ENCODE data around the gene ZBTB7C. TPM values are rescaled to one million over a fixed set of nuclear protein-coding genes. Genes with fewer than 3 reads are reported as not detected.

Gene ZBTB7C
- total RNA-seq, 1 donor from 2014 or later: under 0.01 TPM

DNA sequence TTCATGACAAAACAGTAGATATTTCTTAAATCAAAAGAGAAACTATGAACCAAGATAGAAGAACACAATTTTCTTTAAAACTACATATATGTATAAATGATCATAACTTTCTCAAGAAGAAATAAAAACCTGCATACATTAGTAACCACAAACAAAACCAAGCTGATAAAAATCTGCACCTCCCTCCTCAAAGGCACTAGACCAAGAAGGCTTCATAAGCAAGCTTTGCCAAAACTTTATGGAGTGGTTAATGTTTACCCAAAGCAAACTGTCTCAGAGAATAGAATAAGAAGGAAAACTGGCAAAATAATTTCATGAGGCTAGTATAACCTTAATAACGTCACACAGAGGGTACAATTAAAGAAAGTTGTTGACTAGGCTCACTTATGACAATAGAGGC lies 138.3 kb downstream of the ZBTB7C start:
- no peaks in the 10 kb centered on the region for H3K27me3 ChIP-seq (ENCODE audit: control insufficient read depth, insufficient read depth, low read length)
- no peak for DNase-seq (ENCODE audit: low read depth)
- TF ChIP-seq, protein P1, sequence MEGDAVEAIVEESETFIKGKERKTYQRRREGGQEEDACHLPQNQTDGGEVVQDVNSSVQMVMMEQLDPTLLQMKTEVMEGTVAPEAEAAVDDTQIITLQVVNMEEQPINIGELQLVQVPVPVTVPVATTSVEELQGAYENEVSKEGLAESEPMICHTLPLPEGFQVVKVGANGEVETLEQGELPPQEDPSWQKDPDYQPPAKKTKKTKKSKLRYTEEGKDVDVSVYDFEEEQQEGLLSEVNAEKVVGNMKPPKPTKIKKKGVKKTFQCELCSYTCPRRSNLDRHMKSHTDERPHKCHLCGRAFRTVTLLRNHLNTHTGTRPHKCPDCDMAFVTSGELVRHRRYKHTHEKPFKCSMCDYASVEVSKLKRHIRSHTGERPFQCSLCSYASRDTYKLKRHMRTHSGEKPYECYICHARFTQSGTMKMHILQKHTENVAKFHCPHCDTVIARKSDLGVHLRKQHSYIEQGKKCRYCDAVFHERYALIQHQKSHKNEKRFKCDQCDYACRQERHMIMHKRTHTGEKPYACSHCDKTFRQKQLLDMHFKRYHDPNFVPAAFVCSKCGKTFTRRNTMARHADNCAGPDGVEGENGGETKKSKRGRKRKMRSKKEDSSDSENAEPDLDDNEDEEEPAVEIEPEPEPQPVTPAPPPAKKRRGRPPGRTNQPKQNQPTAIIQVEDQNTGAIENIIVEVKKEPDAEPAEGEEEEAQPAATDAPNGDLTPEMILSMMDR (IDR thresholded peaks at IDR 0.05; ENCODE audit: insufficient read depth, low read length, severe bottlenecking): no peak
- no peak for FAIRE-seq
- no peaks in the 10 kb centered on the region for H3K36me3 ChIP-seq (ENCODE audit: control insufficient read depth, insufficient read depth, low read length)
- H3K4me3 ChIP-seq (ENCODE audit: low read depth, low read length): no peak overlapping the region

DNA sequence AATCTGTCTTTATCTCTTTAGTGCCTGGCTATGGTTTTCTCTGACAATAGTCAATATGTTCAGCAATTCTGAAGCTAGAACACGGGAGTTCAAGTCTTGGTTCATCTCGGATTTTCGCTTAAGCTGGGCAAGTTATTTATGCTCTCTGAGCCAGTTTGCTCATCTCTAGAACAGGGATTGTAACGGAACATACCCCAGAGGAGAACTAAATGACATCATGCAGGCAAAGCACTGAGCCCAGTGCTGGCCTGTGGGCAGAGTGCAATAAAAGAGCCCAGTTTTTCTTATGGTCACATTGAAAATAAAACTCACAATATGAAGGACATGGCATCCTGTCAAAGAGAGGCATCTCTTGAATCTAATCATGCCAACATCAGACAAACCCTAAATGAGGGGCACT lies 143.9 kb downstream of the ZBTB7C start:
- no peak for DNase-seq (ENCODE audit: low read depth)

DNA sequence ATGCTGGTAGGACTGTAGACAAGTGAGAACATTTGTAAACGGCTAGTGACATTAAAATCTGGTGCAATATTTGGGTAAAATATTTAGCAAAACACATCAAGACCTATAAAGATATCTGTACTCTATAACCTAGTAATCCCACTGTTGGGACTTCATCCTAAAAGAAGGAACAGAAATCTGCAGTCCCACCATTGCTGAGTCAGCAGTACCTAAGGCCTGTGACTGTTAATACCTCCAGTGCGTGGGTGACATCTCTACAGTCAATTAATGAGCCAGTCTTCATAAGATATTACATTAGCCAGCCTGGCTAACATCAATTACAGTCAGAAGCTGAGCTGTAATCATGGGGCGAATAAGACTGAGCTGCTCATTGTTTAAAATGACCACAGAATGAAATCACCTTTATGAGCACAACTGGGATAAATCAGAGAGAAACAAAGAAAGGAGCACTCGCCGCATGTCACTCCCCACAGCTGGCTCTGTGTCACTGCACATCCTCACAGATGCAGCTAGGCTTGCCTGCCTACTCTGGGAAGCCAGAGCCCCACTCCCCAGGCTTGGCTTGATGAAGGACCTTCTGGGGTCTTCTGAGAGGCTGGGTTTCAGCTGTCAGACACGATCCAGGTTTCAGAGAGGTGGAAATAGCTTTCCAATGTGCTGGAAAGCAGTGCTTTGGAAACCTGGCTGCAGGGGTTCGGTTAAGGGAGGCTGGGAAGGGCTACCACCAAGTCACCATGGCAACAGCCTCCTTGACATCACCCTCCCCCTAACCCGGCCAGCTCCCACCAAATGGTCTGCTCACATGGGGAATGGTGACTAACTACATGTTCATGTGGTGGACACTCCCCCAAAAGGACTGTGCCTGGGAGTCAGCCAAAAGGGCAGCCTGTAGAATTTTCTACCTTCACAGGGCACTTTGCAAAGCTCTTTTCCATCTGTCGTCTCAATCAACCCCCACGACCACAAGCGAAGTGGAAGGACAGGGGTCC lies 145.0 kb downstream of the ZBTB7C start:
- DNase-seq (ENCODE audit: low read depth): peak; percentile 48
- no peak for FAIRE-seq
- TF ChIP-seq, protein P1 (IDR thresholded peaks at IDR 0.05; ENCODE audit: insufficient read depth, low read length, severe bottlenecking): no peak
- no peaks in the 10 kb centered on the region for H3K27me3 ChIP-seq (ENCODE audit: control insufficient read depth, insufficient read depth, low read length)
- H3K36me3 ChIP-seq (ENCODE audit: control insufficient read depth, insufficient read depth, low read length): no peaks in the 10 kb centered on the region
- no peak overlapping the region for H3K4me3 ChIP-seq (ENCODE audit: low read depth, low read length)

More for the DNA sequence above, 143.9 kb downstream of the ZBTB7C start:
- FAIRE-seq: no peak
- H3K27me3 ChIP-seq (ENCODE audit: control insufficient read depth, insufficient read depth, low read length): no peaks in the 10 kb centered on the region
- H3K4me3 ChIP-seq (ENCODE audit: low read depth, low read length): no peak overlapping the region
- TF ChIP-seq, protein P1 (IDR thresholded peaks at IDR 0.05; ENCODE audit: insufficient read depth, low read length, severe bottlenecking): no peak
- no peaks in the 10 kb centered on the region for H3K36me3 ChIP-seq (ENCODE audit: control insufficient read depth, insufficient read depth, low read length)

DNA sequence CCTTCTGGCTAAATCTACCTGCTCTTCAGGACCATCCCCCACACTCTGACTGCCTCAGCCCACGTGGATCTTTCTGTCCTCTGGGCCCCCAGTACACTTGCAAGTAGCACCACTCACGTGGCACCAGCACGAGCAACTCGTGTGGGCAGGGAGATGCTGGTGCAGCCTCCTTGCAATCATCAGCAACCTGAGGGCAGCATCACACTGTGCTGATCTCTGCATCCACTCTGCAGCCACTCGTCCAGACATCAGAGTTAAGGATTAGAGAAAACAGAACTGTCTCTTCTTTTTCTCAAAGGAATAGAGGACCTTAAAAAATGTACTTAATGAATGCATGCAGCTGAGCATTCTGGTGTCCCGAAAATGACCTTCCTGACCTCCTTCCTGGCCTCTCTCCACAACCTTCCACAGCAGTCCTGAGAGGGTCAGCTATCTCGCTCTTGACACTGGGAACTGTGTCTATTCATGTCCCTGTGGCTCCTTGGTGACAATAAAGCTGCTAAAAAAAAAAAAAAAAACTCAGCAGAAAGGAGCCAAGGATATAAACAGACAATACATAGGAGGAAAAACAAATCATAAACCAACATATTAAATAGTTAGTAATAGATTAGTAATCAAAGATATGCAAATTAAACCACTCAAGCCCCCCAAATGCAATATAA lies 145.9 kb downstream of the ZBTB7C start:
- no peaks in the 10 kb centered on the region for H3K27me3 ChIP-seq (ENCODE audit: control insufficient read depth, insufficient read depth, low read length)
- no peak for DNase-seq (ENCODE audit: low read depth)
- FAIRE-seq: no peak
- no peak overlapping the region for H3K4me3 ChIP-seq (ENCODE audit: low read depth, low read length)
- no peaks in the 10 kb centered on the region for H3K36me3 ChIP-seq (ENCODE audit: control insufficient read depth, insufficient read depth, low read length)
- TF ChIP-seq, protein P1 (IDR thresholded peaks at IDR 0.05; ENCODE audit: insufficient read depth, low read length, severe bottlenecking): no peak

DNA sequence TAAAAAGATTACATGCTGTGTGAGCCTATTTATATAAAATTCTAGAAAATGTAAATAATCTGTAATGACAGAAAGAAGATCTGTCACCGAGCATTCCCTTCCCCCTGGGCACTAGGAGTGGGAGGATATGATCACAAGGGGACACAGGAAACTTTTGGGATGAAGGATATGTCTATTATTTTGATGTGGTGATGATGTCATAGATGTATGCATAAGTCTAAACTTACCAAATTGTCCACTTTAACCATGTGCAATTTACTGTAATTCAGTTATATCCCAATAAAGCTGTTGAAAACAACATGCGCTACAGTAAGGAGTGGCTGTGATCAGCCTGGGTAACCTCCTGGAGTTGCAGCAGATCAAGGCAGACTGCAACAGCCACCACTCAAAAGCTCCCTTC lies 148.9 kb downstream of the ZBTB7C start:
- TF ChIP-seq, protein P1 (IDR thresholded peaks at IDR 0.05; ENCODE audit: insufficient read depth, low read length, severe bottlenecking): no peak
- Histone ChIP-seq H3K36me3 (ENCODE audit: control insufficient read depth, insufficient read depth, low read length) (no peaks in the 10 kb centered on the region), H3K27me3 (ENCODE audit: control insufficient read depth, insufficient read depth, low read length) (no peaks in the 10 kb centered on the region), H3K4me3 (ENCODE audit: low read depth, low read length) (no peak overlapping the region)
- FAIRE-seq (no peak), DNase-seq (ENCODE audit: low read depth) (no peak)

Data from bronchial epithelial cell (primary cell).